Thyroid gland (tissue), 4 donors: ENCODE data around the gene KCNQ2.

Experiments used
- CTCF ChIP-seq, 6 experiments: fragments of 200-600 bp in 3 of 6; fragments of 450-650 bp in 3 of 6; sonication (generic) in 3 of 6; IDR thresholded peaks; one replicate each; pipeline ENCODE4 v1.5.1; 2016 to 2019; ENCODE audit warnings: antibody characterized with exemption in 6 of 6, mild to moderate bottlenecking in 2 of 6, inconsistent platforms in 1 of 6, moderate library complexity in 1 of 6
- POLR2A ChIP-seq, 2 donors: fragments of 450-650 bp; IDR thresholded peaks; one replicate each; pipeline ENCODE4 v1.6.1; 2017; ENCODE audit warnings: antibody characterized with exemption in 2 of 2, mild to moderate bottlenecking in 2 of 2, moderate library complexity in 1 of 2

GRCh38 chr20:63471002-63471716 lies 1.3 kb downstream of the KCNQ2 start:
- TF ChIP-seq POLR2A (IDR thresholded peaks at IDR 0.05) (no peak), CTCF (IDR thresholded peaks at IDR 0.05) (no peak)
